ENCODE measurements around the gene SRSF12. TPM values are rescaled to one million over a fixed set of nuclear protein-coding genes. Genes with fewer than 3 reads are reported as not detected.

SRSF12 gene
- total and polyA plus RNA-seq, 4 donors, result 0.49 to 4.0 (median 0.67) TPM

- no peak overlapping the region for H3K27ac ChIP-seq (ENCODE audit: low read depth in 1 of 2, low read length in 1 of 2)
- no peak overlapping the region for H3K4me3 ChIP-seq
- H3K9me3 ChIP-seq (ENCODE audit: control insufficient read depth in 4 of 4, insufficient read depth in 3 of 4, low read length in 3 of 4), result no peaks in the 10 kb centered on the region
- no peak for DNase-seq
- no peak for ATAC-seq (ENCODE audit: insufficient read depth, low FRiP score)
- TF ChIP-seq, protein P1, sequence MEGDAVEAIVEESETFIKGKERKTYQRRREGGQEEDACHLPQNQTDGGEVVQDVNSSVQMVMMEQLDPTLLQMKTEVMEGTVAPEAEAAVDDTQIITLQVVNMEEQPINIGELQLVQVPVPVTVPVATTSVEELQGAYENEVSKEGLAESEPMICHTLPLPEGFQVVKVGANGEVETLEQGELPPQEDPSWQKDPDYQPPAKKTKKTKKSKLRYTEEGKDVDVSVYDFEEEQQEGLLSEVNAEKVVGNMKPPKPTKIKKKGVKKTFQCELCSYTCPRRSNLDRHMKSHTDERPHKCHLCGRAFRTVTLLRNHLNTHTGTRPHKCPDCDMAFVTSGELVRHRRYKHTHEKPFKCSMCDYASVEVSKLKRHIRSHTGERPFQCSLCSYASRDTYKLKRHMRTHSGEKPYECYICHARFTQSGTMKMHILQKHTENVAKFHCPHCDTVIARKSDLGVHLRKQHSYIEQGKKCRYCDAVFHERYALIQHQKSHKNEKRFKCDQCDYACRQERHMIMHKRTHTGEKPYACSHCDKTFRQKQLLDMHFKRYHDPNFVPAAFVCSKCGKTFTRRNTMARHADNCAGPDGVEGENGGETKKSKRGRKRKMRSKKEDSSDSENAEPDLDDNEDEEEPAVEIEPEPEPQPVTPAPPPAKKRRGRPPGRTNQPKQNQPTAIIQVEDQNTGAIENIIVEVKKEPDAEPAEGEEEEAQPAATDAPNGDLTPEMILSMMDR (IDR thresholded peaks at IDR 0.05; ENCODE audit: control extremely low read depth, extremely low read depth), result no peak
- no peaks in the 10 kb centered on the region for H3K27me3 ChIP-seq (ENCODE audit: control insufficient read depth in 3 of 3, insufficient read depth in 3 of 3, low read length in 2 of 3)
- H3K4me1 ChIP-seq (ENCODE audit: control insufficient read depth in 5 of 5, insufficient read depth in 5 of 5, low read length in 5 of 5), result no peaks in the 10 kb centered on the region
- no peaks in the 10 kb centered on the region for H3K36me3 ChIP-seq (ENCODE audit: control insufficient read depth in 4 of 4, insufficient read depth in 4 of 4, low read length in 4 of 4)
- H3K9ac ChIP-seq (ENCODE audit: insufficient read depth in 1 of 2, low read length in 2 of 2), result no peak overlapping the region
- 95 to 97% methylated on average over 12 of the region's 12 CpGs for WGBS, 2 donors
Observed at GRCh38 chr6:89059227-89059626, 58.6 kb downstream of the SRSF12 start.

- Histone ChIP-seq H3K4me3 (no peak overlapping the region), H3K27me3 (ENCODE audit: control insufficient read depth in 3 of 3, insufficient read depth in 3 of 3, low read length in 2 of 3) (no peaks in the 10 kb centered on the region), H3K9ac (ENCODE audit: insufficient read depth in 1 of 2, low read length in 2 of 2) (no peak overlapping the region), H3K9me3 (ENCODE audit: control insufficient read depth in 4 of 4, insufficient read depth in 3 of 4, low read length in 3 of 4) (no peaks in the 10 kb centered on the region), H3K27ac (ENCODE audit: low read depth in 1 of 2, low read length in 1 of 2) (no peak overlapping the region), H3K4me1 (ENCODE audit: control insufficient read depth in 5 of 5, insufficient read depth in 5 of 5, low read length in 5 of 5) (no peaks in the 10 kb centered on the region), H3K36me3 (ENCODE audit: control insufficient read depth in 4 of 4, insufficient read depth in 4 of 4, low read length in 4 of 4) (no peaks in the 10 kb centered on the region)
- TF ChIP-seq, protein P1 (IDR thresholded peaks at IDR 0.05; ENCODE audit: control extremely low read depth, extremely low read depth), result no peak
- no peak for ATAC-seq (ENCODE audit: insufficient read depth, low FRiP score)
- WGBS, 2 donors, result 51 to 74% methylated on average over 5 of the region's 5 CpGs
- DNase-seq, result no peak
Observed at GRCh38 chr6:89058627-89059026, 59.2 kb downstream of the SRSF12 start.

DNA sequence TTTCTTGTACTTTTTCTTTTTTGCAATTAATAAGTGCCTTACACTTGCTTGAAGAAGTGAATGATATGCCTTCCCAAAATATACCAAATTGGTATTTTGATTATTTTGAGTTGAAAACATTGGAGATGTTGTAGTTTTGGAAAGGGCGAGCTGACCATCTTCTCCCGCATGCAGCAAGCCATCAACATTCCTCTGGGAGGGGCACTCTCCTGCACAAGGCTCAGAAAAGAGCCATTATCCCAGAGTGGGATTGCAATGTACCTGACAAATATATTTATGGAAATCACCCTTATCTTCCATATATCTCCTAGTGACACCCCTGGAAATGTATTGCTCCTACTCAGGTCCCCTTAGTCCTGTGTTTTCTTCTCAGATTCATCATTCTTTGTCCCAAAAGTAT, 60.1 kb downstream of the SRSF12 start:
- WGBS, 2 donors, result 90 to 92% methylated on average over 2 of the region's 2 CpGs
- DNase-seq, result no peak
- no peak overlapping the region for H3K4me3 ChIP-seq
- no peak overlapping the region for H3K9ac ChIP-seq (ENCODE audit: insufficient read depth in 1 of 2, low read length in 2 of 2)
- no peak for ATAC-seq (ENCODE audit: insufficient read depth, low FRiP score)
- TF ChIP-seq, protein P1 (IDR thresholded peaks at IDR 0.05; ENCODE audit: control extremely low read depth, extremely low read depth), result no peak
- no peak overlapping the region for H3K27ac ChIP-seq (ENCODE audit: low read depth in 1 of 2, low read length in 1 of 2)
- no peaks in the 10 kb centered on the region for H3K4me1 ChIP-seq (ENCODE audit: control insufficient read depth in 5 of 5, insufficient read depth in 5 of 5, low read length in 5 of 5)
- no peaks in the 10 kb centered on the region for H3K27me3 ChIP-seq (ENCODE audit: control insufficient read depth in 3 of 3, insufficient read depth in 3 of 3, low read length in 2 of 3)
- H3K36me3 ChIP-seq (ENCODE audit: control insufficient read depth in 4 of 4, insufficient read depth in 4 of 4, low read length in 4 of 4), result no peaks in the 10 kb centered on the region
- H3K9me3 ChIP-seq (ENCODE audit: control insufficient read depth in 4 of 4, insufficient read depth in 3 of 4, low read length in 3 of 4), result no peaks in the 10 kb centered on the region

- Histone ChIP-seq H3K27me3 (ENCODE audit: control insufficient read depth in 3 of 3, insufficient read depth in 3 of 3, low read length in 2 of 3) (no peaks in the 10 kb centered on the region), H3K4me3 (no peak overlapping the region), H3K36me3 (ENCODE audit: control insufficient read depth in 4 of 4, insufficient read depth in 4 of 4, low read length in 4 of 4) (no peaks in the 10 kb centered on the region), H3K9me3 (ENCODE audit: control insufficient read depth in 4 of 4, insufficient read depth in 3 of 4, low read length in 3 of 4) (no peaks in the 10 kb centered on the region), H3K4me1 (ENCODE audit: control insufficient read depth in 5 of 5, insufficient read depth in 5 of 5, low read length in 5 of 5) (peaks cover 0 to 8% (median 2%) of the 10 kb centered on the region in 5 donors), H3K9ac (ENCODE audit: insufficient read depth in 1 of 2, low read length in 2 of 2) (no peak overlapping the region), H3K27ac (ENCODE audit: low read depth in 1 of 2, low read length in 1 of 2) (no peak overlapping the region)
- WGBS, 2 donors, result 89 to 92% methylated on average over 4 of the region's 4 CpGs
- TF ChIP-seq, protein P1 (IDR thresholded peaks at IDR 0.05; ENCODE audit: control extremely low read depth, extremely low read depth), result no peak
- ATAC-seq (ENCODE audit: insufficient read depth, low FRiP score) (no peak), DNase-seq (no peak)
Observed at GRCh38 chr6:89054208-89054607, 63.7 kb downstream of the SRSF12 start.

Data from lung (tissue), 12 donors.